Keratinocyte (primary cell): Measurements from ENCODE around the gene PCCA.

ENCODE experiments used
- EZH2 ChIP-seq: IDR thresholded peaks from one replicate; pipeline ENCODE4 v1.6.1; 2012; ENCODE audit warnings: inconsistent platforms, mild to moderate bottlenecking, low read length, moderate library complexity
- TF ChIP-seq, protein P1 (sequence below), 3 experiments: IDR thresholded peaks in 1 of 3; conservative IDR thresholded peaks in 1 of 3; optimal IDR thresholded peaks in 1 of 3; 2 replicates in 2 of 3; 3 replicates in 1 of 3; pipeline versions ENCODE3 to v1.5.1; 2011; ENCODE audit warnings: low read length in 3 of 3, mild to moderate bottlenecking in 3 of 3, moderate library complexity in 2 of 3, control low read depth in 1 of 3, inconsistent platforms in 1 of 3; ENCODE audit not compliant: insufficient read depth in 2 of 3; ENCODE audit errors: extremely low read depth in 1 of 3

DNA sequence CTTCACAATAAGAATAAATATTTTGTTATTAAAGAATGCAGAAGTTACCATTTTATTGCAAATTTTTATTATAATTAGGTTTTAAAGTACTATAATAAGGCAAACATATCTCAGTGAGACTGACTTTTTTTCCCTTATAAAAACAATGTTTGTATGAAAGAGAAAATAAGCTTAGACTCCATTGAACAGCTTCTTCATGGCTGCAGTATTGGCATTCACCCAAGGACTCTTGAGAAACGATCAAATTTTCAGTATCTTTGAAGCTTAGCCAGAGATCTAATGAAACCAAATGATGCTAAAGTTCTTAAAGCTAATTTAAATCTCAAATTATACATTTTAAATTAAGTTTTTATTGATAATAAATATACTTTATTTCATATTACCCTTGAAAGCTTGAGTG is 371.4 kb downstream of the PCCA start:
- TF ChIP-seq, protein P1, sequence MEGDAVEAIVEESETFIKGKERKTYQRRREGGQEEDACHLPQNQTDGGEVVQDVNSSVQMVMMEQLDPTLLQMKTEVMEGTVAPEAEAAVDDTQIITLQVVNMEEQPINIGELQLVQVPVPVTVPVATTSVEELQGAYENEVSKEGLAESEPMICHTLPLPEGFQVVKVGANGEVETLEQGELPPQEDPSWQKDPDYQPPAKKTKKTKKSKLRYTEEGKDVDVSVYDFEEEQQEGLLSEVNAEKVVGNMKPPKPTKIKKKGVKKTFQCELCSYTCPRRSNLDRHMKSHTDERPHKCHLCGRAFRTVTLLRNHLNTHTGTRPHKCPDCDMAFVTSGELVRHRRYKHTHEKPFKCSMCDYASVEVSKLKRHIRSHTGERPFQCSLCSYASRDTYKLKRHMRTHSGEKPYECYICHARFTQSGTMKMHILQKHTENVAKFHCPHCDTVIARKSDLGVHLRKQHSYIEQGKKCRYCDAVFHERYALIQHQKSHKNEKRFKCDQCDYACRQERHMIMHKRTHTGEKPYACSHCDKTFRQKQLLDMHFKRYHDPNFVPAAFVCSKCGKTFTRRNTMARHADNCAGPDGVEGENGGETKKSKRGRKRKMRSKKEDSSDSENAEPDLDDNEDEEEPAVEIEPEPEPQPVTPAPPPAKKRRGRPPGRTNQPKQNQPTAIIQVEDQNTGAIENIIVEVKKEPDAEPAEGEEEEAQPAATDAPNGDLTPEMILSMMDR (optimal IDR thresholded peaks at IDR 0.05 in 1 of 3, IDR thresholded peaks at IDR 0.05 in 1 of 3, conservative IDR thresholded peaks at IDR 0.05 in 1 of 3; ENCODE audit: extremely low read depth in 1 of 3, insufficient read depth in 2 of 3, low read length in 3 of 3), result no peak
- no peak for TF ChIP-seq EZH2
